HepG2 (cell line): ENCODE results near the gene BMP6. TPM values are rescaled to one million over a fixed set of nuclear protein-coding genes. Genes with fewer than 3 reads are reported as not detected.

Experiments
- ATAC-seq: fragments of 200-7000 bp; cut with Tn5 transposase; 3 replicates; pipeline ENCODE4 v1.9.1; 2020; ENCODE audit warnings: mild to moderate bottlenecking, moderate library complexity
- BruUV-seq: library from RNA; stranded (reverse); fragments of 400-500 nt; replicated peaks from 2 replicates; lab custom pipeline; 2021; lab: Mats Ljungman, UMichigan
- CTCF ChIA-PET: fragments of 300-600 bp; formaldehyde crosslinking; extraction: SDS; loops from one replicate; lab custom pipeline; 2021; ENCODE audit warnings: low total read pairs, inconsistent platforms, low intra/inter-chr PET ratio; lab: Yijun Ruan, JAX
- POLR2A ChIA-PET: fragments of 350-600 bp; sonication (Branson Sonifier 250); formaldehyde crosslinking; loops from one replicate; lab custom pipeline; 2020; ENCODE audit warnings: antibody characterized with exemption, inconsistent platforms; lab: Yijun Ruan, JAX
- DNase-seq: peaks from one replicate; pipeline ENCODE4 v3.0.0-alpha.2; 2015; ENCODE audit warnings: low spot score
- FAIRE-seq: peaks from 3 replicates; lab custom pipeline; 2011; peaks lifted over from hg19 to GRCh38; lab: Jason Lieb, UNC
- H2AFZ ChIP-seq: one replicate; pipeline ENCODE4 v1.6.1; 2011; ENCODE audit warnings: low read length, inconsistent platforms
- H3K27ac ChIP-seq: fragments of 300-600 bp; 3 replicates; pipeline ENCODE4 v1.8.0; 2011; ENCODE audit warnings: mixed run types, mild to moderate bottlenecking, mixed read lengths, low read length, inconsistent platforms; ENCODE audit not compliant: insufficient read depth; ENCODE audit errors: extremely low read length
- H3K27me3 ChIP-seq, 2 experiments: fragments of 200-600 bp in 1 of 2; 2 replicates in 1 of 2; 3 replicates in 1 of 2; pipeline versions ENCODE4 v1.6.0 to v1.8.0; 2011; ENCODE audit warnings: low read length in 2 of 2, mild to moderate bottlenecking in 2 of 2, moderate library complexity in 2 of 2, inconsistent platforms in 1 of 2; ENCODE audit not compliant: insufficient read depth in 2 of 2, control insufficient read depth in 1 of 2
- H3K36me3 ChIP-seq, 2 experiments: fragments of 200-600 bp in 1 of 2; replicated peaks in 1 of 2; 2 replicates in 1 of 2; 3 replicates in 1 of 2; pipeline versions ENCODE4 v1.5.1 to v1.8.0; 2011; ENCODE audit warnings: low read length in 2 of 2, inconsistent platforms in 1 of 2; ENCODE audit not compliant: insufficient read depth in 2 of 2, control insufficient read depth in 1 of 2
- H3K4me1 ChIP-seq: 2 replicates; pipeline ENCODE4 v1.5.1; 2012; ENCODE audit warnings: low read length, inconsistent platforms; ENCODE audit not compliant: insufficient read depth
- H3K4me2 ChIP-seq: 2 replicates; pipeline ENCODE4 v1.6.0; 2011; ENCODE audit warnings: low read depth, low read length, inconsistent platforms
- H3K4me3 ChIP-seq, 3 experiments: fragments of 200-600 bp in 1 of 3; sonication (generic), shearing (Covaris generic) in 1 of 3; replicated peaks in 1 of 3; 2 replicates each; pipeline ENCODE4 v1.5.1; 2011 to 2016; ENCODE audit warnings: low read length in 3 of 3, inconsistent platforms in 2 of 3, low read depth in 2 of 3, mild to moderate bottlenecking in 2 of 3, control low read depth in 1 of 3, mixed read lengths in 1 of 3; ENCODE audit not compliant: insufficient read depth in 1 of 3
- H3K79me2 ChIP-seq: one replicate; pipeline ENCODE4 v1.6.1; 2011; ENCODE audit warnings: low read length, inconsistent platforms; ENCODE audit not compliant: insufficient read depth
- H3K9ac ChIP-seq: 2 replicates; pipeline ENCODE4 v1.6.0; 2011; ENCODE audit warnings: mild to moderate bottlenecking, low read depth, low read length, inconsistent platforms; ENCODE audit not compliant: insufficient read depth
- H3K9me3 ChIP-seq: 2 replicates; pipeline ENCODE4 v1.5.1; 2012; ENCODE audit warnings: mild to moderate bottlenecking, low read length
- H4K20me1 ChIP-seq: 2 replicates; pipeline ENCODE4 v1.6.0; 2011; ENCODE audit warnings: inconsistent platforms, mild to moderate bottlenecking, low read length, moderate library complexity; ENCODE audit not compliant: insufficient read depth
- ARHGAP35 ChIP-seq: sonication (generic); formaldehyde crosslinking; IDR thresholded peaks from 2 replicates; pipeline ENCODE4 v1.9.0; 2022; ENCODE audit warnings: mild to moderate bottlenecking, inconsistent platforms, moderate library complexity, missing genetic modification reagents, borderline replicate concordance
- CBFB ChIP-seq: sonication (generic); formaldehyde crosslinking; IDR thresholded peaks from 2 replicates; pipeline ENCODE4 v1.4.0; 2020; ENCODE audit warnings: missing genetic modification reagents
- MAFF ChIP-seq: IDR thresholded peaks from 2 replicates; pipeline ENCODE4 v1.6.1; 2011; ENCODE audit warnings: low read depth, low read length, improper control_type of control experiment
- MAFK ChIP-seq, 2 experiments: IDR thresholded peaks in 1 of 2; conservative IDR thresholded peaks in 1 of 2; 2 replicates each; pipeline ENCODE4 v1.6.1; 2011; ENCODE audit warnings: improper control_type of control experiment in 2 of 2, low read length in 2 of 2
- MLLT10 ChIP-seq: sonication (generic); formaldehyde crosslinking; IDR thresholded peaks from 2 replicates; pipeline ENCODE4 v1.4.0; 2020; ENCODE audit warnings: missing genetic modification reagents
- SALL2 ChIP-seq: sonication (generic); formaldehyde crosslinking; IDR thresholded peaks from 2 replicates; pipeline ENCODE4 v1.8.1; 2023; ENCODE audit warnings: mild to moderate bottlenecking, missing genetic modification reagents, inconsistent platforms
- SNAPC4 ChIP-seq: sonication (generic); formaldehyde crosslinking; IDR thresholded peaks from 2 replicates; pipeline ENCODE4 v1.4.0; 2020; ENCODE audit warnings: mild to moderate bottlenecking, missing genetic modification reagents
- ZNF777 ChIP-seq: sonication (generic); formaldehyde crosslinking; IDR thresholded peaks from 2 replicates; pipeline ENCODE4 v1.4.0; 2020; ENCODE audit warnings: missing genetic modification reagents
- WGBS: methylation state at CpG from one replicate; pipeline ENCODE4 v1.1.6; 2017; ENCODE audit warnings: low lambda C conversion rate; 5-methylcytosine and 5-hydroxymethylcytosine counted together
- in situ Hi-C: cut with HindIII; loops from 2 replicates; pipeline ENCODE4 v1.10.0; 2017; ENCODE audit warnings: low pct_unique_long_range_greater_than_20kb; ENCODE audit not compliant: extremely low pct_ligation_motif_present
- intact Hi-C: fragments of 100-400 bp; cut with micrococcal nuclease; formaldehyde crosslinking; loops from one replicate; pipeline ENCODE4 v1.10.0; 2022; ENCODE audit not compliant: unreplicated experiment
- polyA plus RNA-seq, 8 experiments: library from polyadenylated mRNA; depleted of rRNA in 3 of 8; stranded (reverse) in 7 of 8; unstranded in 1 of 8; fragments of >200 nt; fragmentation: Illumina TruSeq in 4 of 8; extraction: Trizol in 4 of 8; gene quantifications; 2 replicates each; pipeline versions ENCODE4 v1.2.1 to v1.2.3, GENCODE V29; 2011 to 2016; ENCODE audit warnings: low read depth in 4 of 8, missing spikeins in 1 of 8, mixed read lengths in 1 of 8; ENCODE audit not compliant: insufficient read depth in 1 of 8
- total RNA-seq, 5 experiments: library from RNA; depleted of rRNA; stranded (reverse); fragments of >200 nt; fragmentation: Illumina TruSeq; extraction: Trizol; gene quantifications; 2 replicates each; pipeline ENCODE4 v1.2.3, GENCODE V29; 2016; ENCODE audit warnings: low read depth in 1 of 5
- TF ChIP-seq, protein P1 (sequence below): sonication (generic); formaldehyde crosslinking; IDR thresholded peaks from 2 replicates; pipeline ENCODE4 v1.4.0; 2020; ENCODE audit warnings: missing genetic modification reagents

Gene BMP6
- total and polyA plus RNA-seq, 2 of the 13 experiments (the other 11 are each of a cell fraction or from before 2014, with no cell fraction given) = 0.09 to 0.18 TPM

- no peak for TF ChIP-seq SNAPC4 (CRISPR knock-in tag)
- TF ChIP-seq ZNF777 (CRISPR knock-in tag) = no peak
- no peak for TF ChIP-seq SALL2
- no peak for TF ChIP-seq ARHGAP35 (CRISPR knock-in tag)
- no peak for TF ChIP-seq MLLT10 (CRISPR knock-in tag)
- TF ChIP-seq, protein P1, sequence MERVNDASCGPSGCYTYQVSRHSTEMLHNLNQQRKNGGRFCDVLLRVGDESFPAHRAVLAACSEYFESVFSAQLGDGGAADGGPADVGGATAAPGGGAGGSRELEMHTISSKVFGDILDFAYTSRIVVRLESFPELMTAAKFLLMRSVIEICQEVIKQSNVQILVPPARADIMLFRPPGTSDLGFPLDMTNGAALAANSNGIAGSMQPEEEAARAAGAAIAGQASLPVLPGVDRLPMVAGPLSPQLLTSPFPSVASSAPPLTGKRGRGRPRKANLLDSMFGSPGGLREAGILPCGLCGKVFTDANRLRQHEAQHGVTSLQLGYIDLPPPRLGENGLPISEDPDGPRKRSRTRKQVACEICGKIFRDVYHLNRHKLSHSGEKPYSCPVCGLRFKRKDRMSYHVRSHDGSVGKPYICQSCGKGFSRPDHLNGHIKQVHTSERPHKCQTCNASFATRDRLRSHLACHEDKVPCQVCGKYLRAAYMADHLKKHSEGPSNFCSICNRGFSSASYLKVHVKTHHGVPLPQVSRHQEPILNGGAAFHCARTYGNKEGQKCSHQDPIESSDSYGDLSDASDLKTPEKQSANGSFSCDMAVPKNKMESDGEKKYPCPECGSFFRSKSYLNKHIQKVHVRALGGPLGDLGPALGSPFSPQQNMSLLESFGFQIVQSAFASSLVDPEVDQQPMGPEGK (CRISPR knock-in tag) = no peak
These were observed 11.2 kb downstream of the BMP6 start (continued) for GRCh38 chr6:7737106-7737505.

- in situ Hi-C loops = no loop called here
- intact Hi-C loops = no loop called here
- no peak overlapping the region for H3K9ac ChIP-seq
- 36% methylated on average over 2 of the region's 2 CpGs for WGBS
- ATAC-seq = no peak
- H3K4me1 ChIP-seq = no peaks in the 10 kb centered on the region
- H3K4me2 ChIP-seq = no peak overlapping the region
- H2AFZ ChIP-seq = no peak overlapping the region
- POLR2A ChIA-PET = no interaction called here
- peaks cover 7 to 64% of the 10 kb centered on the region in 2 experiments for H3K27me3 ChIP-seq
- TF ChIP-seq CBFB (CRISPR knock-in tag) (no peak), MAFK (conservative IDR thresholded peaks at IDR 0.05 in 1 of 2, IDR thresholded peaks at IDR 0.05 in 1 of 2; ENCODE audit: low read length in 2 of 2) (peak; percentile 58 to 70), MAFF (peak; percentile 59)
- H3K4me3 ChIP-seq = no peak overlapping the region
- H3K36me3 ChIP-seq = no peaks in the 10 kb centered on the region
- no peak for FAIRE-seq
- H3K79me2 ChIP-seq = no peaks in the 10 kb centered on the region
- BruUV-seq = no TSS peak
- no peak overlapping the region for H3K27ac ChIP-seq
- no peaks in the 10 kb centered on the region for H3K9me3 ChIP-seq
- DNase-seq = no peak
- H4K20me1 ChIP-seq = no peaks in the 10 kb centered on the region
- CTCF ChIA-PET = no interaction called here
These were observed 12.0 kb downstream of the BMP6 start for GRCh38 chr6:7737867-7738266.
